GM04503 (cell line): ENCODE measurements around the gene ADGRL1.

Source experiments
- DNase-seq: peaks from one replicate; pipeline ENCODE4 v3.0.0-alpha.2; 2012; ENCODE audit warnings: low read depth

The ADGRL1 gene

GRCh38 chr19:14112051-14112808 lies 93.7 kb downstream of the ADGRL1 start:
- no peak for DNase-seq

GRCh38 chr19:14111486-14111885 lies 94.5 kb downstream of the ADGRL1 start:
- DNase-seq, result no peak

GRCh38 chr19:14110650-14111049 lies 95.3 kb downstream of the ADGRL1 start:
- DNase-seq, result no peak

GRCh38 chr19:14107581-14108461 lies 98.1 kb downstream of the ADGRL1 start:
- DNase-seq, result no peak

GRCh38 chr19:14106840-14107239 lies 99.1 kb downstream of the ADGRL1 start:
- DNase-seq, result no peak

- no peak for DNase-seq
Measured at GRCh38 chr19:14105680-14106079, 100.3 kb downstream of the ADGRL1 start.

- no peak for DNase-seq
Measured at GRCh38 chr19:14103310-14103709, 102.7 kb downstream of the ADGRL1 start.

- no peak for DNase-seq
Measured at GRCh38 chr19:14102756-14103155, 103.2 kb downstream of the ADGRL1 start.

- no peak for DNase-seq
Measured at GRCh38 chr19:14102102-14102696, 103.8 kb downstream of the ADGRL1 start.

GRCh38 chr19:14101003-14101545 lies 104.9 kb downstream of the ADGRL1 start:
- DNase-seq, result no peak
